Left ventricle myocardium inferior (tissue), 1 donor: Measurements from ENCODE around the gene TBC1D5. TPM values are rescaled to one million over a fixed set of nuclear protein-coding genes. Genes with fewer than 3 reads are reported as not detected.

ENCODE experiments used
- DNase-seq: peaks from one replicate; pipeline ENCODE4 v3.0.0-alpha.2; 2020
- H3K27ac ChIP-seq: fragments of 200-600 bp; replicated peaks from 2 replicates; pipeline ENCODE4 v1.8.0; 2021
- H3K27me3 ChIP-seq: fragments of 200-600 bp; 2 replicates; pipeline ENCODE4 v1.8.0; 2021; ENCODE audit warnings: low read depth
- H3K36me3 ChIP-seq: fragments of 200-600 bp; 2 replicates; pipeline ENCODE4 v1.8.0; 2021
- H3K4me1 ChIP-seq: fragments of 200-600 bp; 2 replicates; pipeline ENCODE4 v1.8.0; 2021
- H3K4me3 ChIP-seq: fragments of 200-600 bp; 2 replicates; pipeline ENCODE4 v1.8.0; 2021; ENCODE audit warnings: mild to moderate bottlenecking, moderate library complexity
- H3K9me3 ChIP-seq: fragments of 200-600 bp; replicated peaks from 2 replicates; pipeline ENCODE4 v1.8.0; 2021
- intact Hi-C: fragments of 100-400 bp; cut with micrococcal nuclease; formaldehyde crosslinking; loops from one replicate; pipeline ENCODE4 v1.11.0; 2022
- total RNA-seq: library from RNA; stranded (reverse); fragmentation: NEBNext Ultra II Directional; extraction: Animal tissue kit (Norgen Biotek cat#: 25700); gene quantifications from one replicate; pipeline ENCODE4 v1.2.1, GENCODE V29; 2021
- TF ChIP-seq, protein P1 (sequence below): fragments of 200-600 bp; IDR thresholded peaks from 2 replicates; pipeline ENCODE4 v1.8.0; 2021; ENCODE audit warnings: antibody characterized with exemption, mild to moderate bottlenecking, borderline replicate concordance
- donor health status: DM: no; HTN: yes; CAD: no; lungs with severe emphysema.

TBC1D5 gene
- total RNA-seq, 1 donor from 2014 or later = 26.9 TPM

DNA sequence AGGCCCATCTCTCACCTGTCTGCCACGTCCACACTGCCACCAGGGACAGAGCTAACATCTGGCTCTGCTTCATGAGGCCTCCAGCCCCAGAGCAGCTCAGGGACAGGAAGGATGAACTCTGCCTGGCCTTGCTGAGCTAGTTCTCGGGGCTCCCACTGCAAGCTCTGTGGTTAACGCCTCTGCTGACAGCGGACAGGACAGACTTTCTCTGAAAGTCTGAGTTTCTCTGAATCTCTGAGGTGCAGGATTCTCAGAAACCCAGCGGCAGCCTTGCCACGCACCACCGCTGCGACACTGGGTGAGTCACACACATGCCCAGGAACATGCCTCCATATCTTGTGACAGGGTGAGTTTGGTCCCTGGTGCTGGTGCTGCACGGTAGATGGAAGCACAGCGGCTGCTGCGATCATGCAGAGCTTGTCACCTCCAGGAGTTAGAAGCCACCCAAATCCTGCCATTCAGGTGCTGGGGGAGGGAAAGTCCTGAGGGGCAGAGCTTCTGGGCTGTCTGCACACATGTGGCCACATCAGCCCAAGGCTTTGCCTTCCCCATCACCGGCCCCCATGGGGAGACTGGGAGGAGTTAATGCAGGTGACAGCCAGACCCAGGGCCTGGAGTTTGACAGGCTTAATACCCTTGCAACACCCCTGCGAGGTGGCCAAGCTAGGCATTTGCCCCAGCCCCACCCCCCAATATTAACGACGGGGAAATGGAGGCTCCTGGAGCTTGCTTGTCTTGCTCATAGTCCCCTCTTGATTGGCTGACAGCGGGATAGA lies 590.6 kb downstream of the TBC1D5 start:
- TF ChIP-seq, protein P1, sequence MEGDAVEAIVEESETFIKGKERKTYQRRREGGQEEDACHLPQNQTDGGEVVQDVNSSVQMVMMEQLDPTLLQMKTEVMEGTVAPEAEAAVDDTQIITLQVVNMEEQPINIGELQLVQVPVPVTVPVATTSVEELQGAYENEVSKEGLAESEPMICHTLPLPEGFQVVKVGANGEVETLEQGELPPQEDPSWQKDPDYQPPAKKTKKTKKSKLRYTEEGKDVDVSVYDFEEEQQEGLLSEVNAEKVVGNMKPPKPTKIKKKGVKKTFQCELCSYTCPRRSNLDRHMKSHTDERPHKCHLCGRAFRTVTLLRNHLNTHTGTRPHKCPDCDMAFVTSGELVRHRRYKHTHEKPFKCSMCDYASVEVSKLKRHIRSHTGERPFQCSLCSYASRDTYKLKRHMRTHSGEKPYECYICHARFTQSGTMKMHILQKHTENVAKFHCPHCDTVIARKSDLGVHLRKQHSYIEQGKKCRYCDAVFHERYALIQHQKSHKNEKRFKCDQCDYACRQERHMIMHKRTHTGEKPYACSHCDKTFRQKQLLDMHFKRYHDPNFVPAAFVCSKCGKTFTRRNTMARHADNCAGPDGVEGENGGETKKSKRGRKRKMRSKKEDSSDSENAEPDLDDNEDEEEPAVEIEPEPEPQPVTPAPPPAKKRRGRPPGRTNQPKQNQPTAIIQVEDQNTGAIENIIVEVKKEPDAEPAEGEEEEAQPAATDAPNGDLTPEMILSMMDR = no peak
- intact Hi-C loops = no loop called here
- H3K4me3 ChIP-seq = no peak overlapping the region
- H3K36me3 ChIP-seq = peaks cover 52% of the 10 kb centered on the region
- H3K4me1 ChIP-seq = peaks cover 14% of the 10 kb centered on the region
- H3K27ac ChIP-seq = no peak overlapping the region
- no peaks in the 10 kb centered on the region for H3K27me3 ChIP-seq
- no peak for DNase-seq
- peaks cover 41% of the 10 kb centered on the region for H3K9me3 ChIP-seq

DNA sequence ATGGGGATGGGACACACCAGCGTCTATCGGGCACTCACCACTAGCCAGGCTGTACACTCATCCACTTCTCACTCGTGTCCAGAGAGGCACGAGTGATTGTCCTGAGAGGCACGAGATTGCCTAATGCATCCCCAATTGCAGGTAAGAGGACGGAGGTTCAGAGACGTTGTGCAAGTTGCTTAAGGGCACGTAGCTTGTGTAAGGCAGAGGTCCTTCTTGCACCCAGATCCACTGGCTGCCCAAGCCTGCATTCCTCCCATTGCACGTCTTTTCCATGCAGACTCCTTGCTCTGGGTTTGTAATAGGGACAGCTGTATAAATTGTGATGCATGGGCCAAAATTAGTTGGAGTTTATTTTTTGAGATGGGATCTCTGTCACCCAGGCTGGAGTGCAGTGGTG lies 593.4 kb downstream of the TBC1D5 start:
- intact Hi-C loops = no loop called here

DNA sequence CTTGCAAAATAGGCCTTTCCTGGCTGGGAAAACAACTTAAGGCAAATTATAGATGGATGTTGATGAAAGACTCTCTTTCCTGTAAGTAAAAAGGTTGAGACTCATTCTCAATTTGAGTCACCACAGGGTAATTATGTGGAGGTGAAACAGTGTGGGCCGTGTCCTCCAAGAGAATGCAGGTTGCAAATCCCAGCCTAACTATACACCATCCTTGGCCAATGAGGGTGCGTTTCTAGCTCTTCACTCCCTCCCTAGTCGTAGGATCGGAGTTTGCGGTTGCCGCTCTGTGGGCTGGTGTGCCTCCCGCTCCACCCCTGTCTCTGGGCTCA lies 597.8 kb downstream of the TBC1D5 start:
- no peak for DNase-seq
- Histone ChIP-seq H3K4me1 (peaks cover 15% of the 10 kb centered on the region), H3K4me3 (no peak overlapping the region), H3K36me3 (no peaks in the 10 kb centered on the region), H3K9me3 (no peaks in the 10 kb centered on the region), H3K27me3 (no peaks in the 10 kb centered on the region), H3K27ac (no peak overlapping the region)
- intact Hi-C loops = no loop called here
- TF ChIP-seq, protein P1 = no peak

More for the DNA sequence above, 593.4 kb downstream of the TBC1D5 start:
- H3K27me3 ChIP-seq = no peaks in the 10 kb centered on the region
- H3K4me1 ChIP-seq = no peaks in the 10 kb centered on the region
- H3K36me3 ChIP-seq = peaks cover 26% of the 10 kb centered on the region
- peaks cover 34% of the 10 kb centered on the region for H3K9me3 ChIP-seq
- no peak for DNase-seq
- TF ChIP-seq, protein P1 = no peak
- no peak overlapping the region for H3K4me3 ChIP-seq
- H3K27ac ChIP-seq = no peak overlapping the region

DNA sequence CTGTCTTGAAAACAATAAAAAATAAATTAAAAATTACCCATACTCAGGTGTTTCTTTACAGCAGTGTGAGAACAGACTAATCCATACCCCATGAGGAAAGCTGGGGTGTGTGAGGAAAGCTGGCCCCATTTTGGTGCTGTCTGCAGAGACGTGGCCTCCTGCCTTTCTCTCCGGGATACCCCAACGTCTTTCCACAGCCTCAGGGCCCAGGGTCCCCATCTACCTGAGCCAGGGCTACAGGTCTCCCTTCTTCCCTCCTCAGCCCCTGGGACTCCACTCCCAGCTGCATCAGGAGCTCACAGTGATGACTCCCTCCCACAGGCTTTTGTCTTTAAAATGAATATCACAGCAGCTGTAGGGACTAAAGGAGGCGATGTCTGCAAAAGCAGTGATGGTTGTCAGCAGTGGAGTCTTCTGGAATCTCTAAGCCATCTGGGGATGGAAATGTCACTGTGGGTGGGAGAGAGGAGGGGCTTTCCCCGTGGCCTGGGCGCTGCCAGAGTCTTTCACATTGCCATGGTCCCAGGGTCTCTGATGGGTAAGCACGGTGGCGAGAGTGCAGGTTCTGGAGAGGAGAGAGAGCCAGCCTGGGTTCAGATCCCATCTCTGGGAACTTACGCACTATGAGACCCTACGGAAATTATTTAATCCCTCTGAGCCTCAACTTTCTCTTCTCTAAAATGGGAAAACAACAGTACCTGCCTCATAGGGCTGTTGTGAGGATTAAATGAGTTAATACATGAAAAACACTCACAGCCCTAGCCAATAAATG lies 598.4 kb downstream of the TBC1D5 start:
- TF ChIP-seq, protein P1 = no peak
- H3K27ac ChIP-seq = no peak overlapping the region
- no peaks in the 10 kb centered on the region for H3K9me3 ChIP-seq
- H3K4me1 ChIP-seq = peaks cover 16% of the 10 kb centered on the region
- intact Hi-C loops = no loop called here
- no peak overlapping the region for H3K4me3 ChIP-seq
- no peak for DNase-seq
- H3K27me3 ChIP-seq = no peaks in the 10 kb centered on the region
- H3K36me3 ChIP-seq = no peaks in the 10 kb centered on the region

DNA sequence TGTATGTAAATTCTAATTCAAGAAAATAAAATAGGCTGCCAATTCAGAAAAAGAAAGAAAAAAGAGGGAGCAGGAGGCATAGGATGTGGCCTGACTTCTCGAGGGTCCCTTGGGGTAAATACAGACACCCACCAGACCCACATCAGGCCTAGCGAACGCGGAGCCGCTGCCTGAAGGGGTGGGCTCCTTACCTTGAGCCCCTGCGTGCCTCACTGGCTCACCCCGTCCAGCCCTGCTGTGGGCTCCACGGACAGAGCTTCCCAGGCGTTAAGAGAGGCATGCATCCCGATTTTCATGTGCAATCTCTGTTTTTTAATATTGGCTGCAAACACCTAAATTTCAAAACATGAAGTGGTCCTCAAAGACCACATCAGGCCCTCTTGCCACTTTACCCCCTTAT lies 599.9 kb downstream of the TBC1D5 start:
- Histone ChIP-seq H3K27me3 (no peaks in the 10 kb centered on the region), H3K4me1 (peaks cover 18% of the 10 kb centered on the region), H3K36me3 (no peaks in the 10 kb centered on the region), H3K27ac (no peak overlapping the region), H3K9me3 (peaks cover 3% of the 10 kb centered on the region), H3K4me3 (no peak overlapping the region)
- intact Hi-C loops = no loop called here
- TF ChIP-seq, protein P1 = no peak
- DNase-seq = no peak
